HCT116 (cell line): ENCODE results near the gene SYT11. TPM values are rescaled to one million over a fixed set of nuclear protein-coding genes. Genes with fewer than 3 reads are reported as not detected.
A peak's percentile ranks its signal among the peaks of the same experiment; 100 is the strongest.

Experiments
- ATAC-seq: fragments of 200-7000 bp; cut with Tn5 transposase; 2 replicates; pipeline ENCODE4 v1.9.1; 2020; ENCODE audit warnings: mild to moderate bottlenecking, moderate library complexity
- Bru-seq: library from RNA; stranded (reverse); fragments of 400-500 nt; gene quantifications from one replicate; lab custom pipeline; 2021; lab: Mats Ljungman, UMichigan
- BruChase-seq, 2 experiments: library from RNA; stranded (reverse); fragments of 400-500 nt; gene quantifications; one replicate each; lab custom pipeline; 2021; lab: Mats Ljungman, UMichigan
- BruUV-seq: library from RNA; stranded (reverse); fragments of 400-500 nt; replicated peaks from 2 replicates; lab custom pipeline; 2021; lab: Mats Ljungman, UMichigan
- CTCF ChIA-PET: fragments of 300-600 bp; sonication (Branson Sonifier 250); formaldehyde crosslinking; loops from one replicate; lab custom pipeline; 2021; ENCODE audit warnings: antibody characterized with exemption; lab: Charles Lee
- POLR2A ChIA-PET: fragments of 300-600, 350-600 bp; sonication (Branson Sonifier 250); formaldehyde crosslinking; loops from one replicate; lab custom pipeline; 2021; ENCODE audit warnings: antibody characterized with exemption; lab: Charles Lee
- RAD21 ChIA-PET, 2 experiments: fragments of 300-600 bp; sonication (Branson Sonifier 250); formaldehyde crosslinking; loops; one replicate each; lab custom pipeline; 2023; ENCODE audit warnings: low total read pairs in 2 of 2; ENCODE audit not compliant: uncharacterized antibody in 2 of 2, unreplicated experiment in 2 of 2, low non-redundant PET in 1 of 2; lab: Charles Lee
- DNase-seq: peaks from one replicate; pipeline ENCODE4 v3.0.0-alpha.2; 2010; ENCODE audit warnings: low read depth, low spot score
- H2AFZ ChIP-seq: fragments of 200-600 bp; shearing (Covaris generic), sonication (generic); 2 replicates; pipeline ENCODE4 v1.6.1; 2017; ENCODE audit warnings: low read depth, mixed run types, mixed read lengths, antibody characterized with exemption, low read length; ENCODE audit not compliant: poor library complexity, severe bottlenecking
- H3K27ac ChIP-seq: 2 replicates; pipeline ENCODE4 v1.5.1; 2012; ENCODE audit warnings: low read depth, low read length
- H3K27me3 ChIP-seq: fragments of 200-600 bp; sonication (generic); 2 replicates; pipeline ENCODE4 v1.6.1; 2016; ENCODE audit warnings: mixed run types, low read length, mixed read lengths; ENCODE audit not compliant: insufficient read depth
- H3K36me3 ChIP-seq, 2 experiments: fragments of 200-500 bp in 1 of 2; fragments of 200-600 bp in 1 of 2; sonication (Bioruptor generic) in 1 of 2; sonication (generic) in 1 of 2; 2 replicates each; pipeline versions ENCODE4 v1.5.1 to v1.6.1; 2014 to 2016; ENCODE audit warnings: low read length in 2 of 2, inconsistent platforms in 1 of 2, mixed read lengths in 1 of 2, mixed run types in 1 of 2; ENCODE audit not compliant: insufficient read depth in 2 of 2, control insufficient read depth in 1 of 2
- H3K4me1 ChIP-seq, 2 experiments: fragments of 200-600 bp in 1 of 2; sonication (generic) in 1 of 2; 2 replicates each; pipeline versions ENCODE4 v1.5.1 to v1.6.1; 2012 to 2017; ENCODE audit warnings: low read length in 2 of 2, inconsistent platforms in 1 of 2, mild to moderate bottlenecking in 1 of 2, mixed read lengths in 1 of 2, mixed run types in 1 of 2, moderate library complexity in 1 of 2; ENCODE audit not compliant: insufficient read depth in 2 of 2, control insufficient read depth in 1 of 2
- H3K4me2 ChIP-seq: fragments of 200-600 bp; sonication (generic); 2 replicates; pipeline ENCODE4 v1.6.1; 2017; ENCODE audit warnings: mixed run types, low read length, mixed read lengths
- H3K4me3 ChIP-seq, 2 experiments: fragments of 200-600 bp in 1 of 2; sonication (generic) in 1 of 2; replicated peaks in 1 of 2; 2 replicates each; pipeline ENCODE4 v1.5.1; 2011 to 2016; ENCODE audit warnings: low read length in 2 of 2, control low read depth in 1 of 2, low read depth in 1 of 2, mild to moderate bottlenecking in 1 of 2, mixed read lengths in 1 of 2, mixed run types in 1 of 2
- H3K79me2 ChIP-seq: fragments of 200-600 bp; sonication (generic); 2 replicates; pipeline ENCODE4 v1.6.1; 2017; ENCODE audit warnings: mild to moderate bottlenecking, mixed run types, low read length, moderate library complexity, mixed read lengths; ENCODE audit not compliant: insufficient read depth
- H3K9ac ChIP-seq: fragments of 200-600 bp; sonication (generic); 2 replicates; pipeline ENCODE4 v1.6.1; 2016; ENCODE audit warnings: low read length, mixed read lengths
- H3K9me2 ChIP-seq: fragments of 200-600 bp; sonication (generic), shearing (Covaris generic); 2 replicates; pipeline ENCODE4 v1.6.1; 2017; ENCODE audit warnings: mixed run types, mild to moderate bottlenecking, moderate library complexity; ENCODE audit not compliant: insufficient read depth
- H3K9me3 ChIP-seq, 2 experiments: fragments of 200-500 bp in 1 of 2; fragments of 200-600 bp in 1 of 2; sonication (Bioruptor generic) in 1 of 2; sonication (generic) in 1 of 2; 2 replicates each; pipeline ENCODE4 v1.6.1; 2014 to 2017; ENCODE audit warnings: low read length in 2 of 2, mixed read lengths in 2 of 2, inconsistent platforms in 1 of 2, low read depth in 1 of 2, mild to moderate bottlenecking in 1 of 2, mixed run types in 1 of 2, moderate library complexity in 1 of 2; ENCODE audit not compliant: control insufficient read depth in 1 of 2, insufficient read depth in 1 of 2
- H4K20me1 ChIP-seq: fragments of 200-600 bp; sonication (generic), shearing (Covaris generic); 2 replicates; pipeline ENCODE4 v1.6.1; 2017; ENCODE audit warnings: mixed run types, mild to moderate bottlenecking, moderate library complexity; ENCODE audit not compliant: insufficient read depth
- ATF3 ChIP-seq: IDR thresholded peaks from 2 replicates; pipeline ENCODE4 v1.6.1; 2012
- CBX3 ChIP-seq: IDR thresholded peaks from 2 replicates; pipeline ENCODE4 v1.6.1; 2012; ENCODE audit warnings: low read depth
- CEBPB ChIP-seq: IDR thresholded peaks from 2 replicates; pipeline ENCODE4 v1.6.1; 2012; ENCODE audit warnings: low read depth
- EGR1 ChIP-seq: IDR thresholded peaks from 2 replicates; pipeline ENCODE4 v1.6.1; 2012; ENCODE audit warnings: low read depth
- ELF1 ChIP-seq: IDR thresholded peaks from 2 replicates; pipeline ENCODE4 v1.6.1; 2012; ENCODE audit warnings: low read depth, borderline replicate concordance
- EZH2 ChIP-seq: fragments of 200-600 bp; sonication (generic); IDR thresholded peaks from 2 replicates; pipeline ENCODE4 v1.6.1; 2017; ENCODE audit warnings: antibody characterized with exemption, mixed run types
- FOSL1 ChIP-seq: IDR thresholded peaks from 2 replicates; pipeline ENCODE4 v1.6.1; 2012; ENCODE audit warnings: low read depth
- JUND ChIP-seq: IDR thresholded peaks from 2 replicates; pipeline ENCODE4 v1.6.1; 2012
- MAX ChIP-seq: IDR thresholded peaks from 2 replicates; pipeline ENCODE4 v1.6.1; 2012
- POLR2A ChIP-seq: IDR thresholded peaks from 2 replicates; pipeline ENCODE4 v1.7.0; 2011; ENCODE audit warnings: borderline replicate concordance; ENCODE audit not compliant: insufficient read depth, insufficient read length; ENCODE audit errors: extremely low read depth
- POLR2AphosphoS5 ChIP-seq: IDR thresholded peaks from 2 replicates; pipeline ENCODE4 v1.6.1; 2011; ENCODE audit warnings: mild to moderate bottlenecking, low read depth, low read length, moderate library complexity
- REST ChIP-seq: IDR thresholded peaks from 2 replicates; pipeline ENCODE4 v1.6.1; 2012; ENCODE audit warnings: low read depth
- SIN3A ChIP-seq: IDR thresholded peaks from 2 replicates; pipeline ENCODE4 v1.6.1; 2012; ENCODE audit warnings: low read depth
- SP1 ChIP-seq: IDR thresholded peaks from 2 replicates; pipeline ENCODE4 v1.6.1; 2012; ENCODE audit warnings: low read depth
- SRF ChIP-seq: IDR thresholded peaks from 2 replicates; pipeline ENCODE4 v1.6.1; 2012; ENCODE audit warnings: low read depth
- TCF7L2 ChIP-seq: IDR thresholded peaks from 2 replicates; pipeline ENCODE4 v1.7.0; 2011; ENCODE audit warnings: borderline replicate concordance, inconsistent platforms; ENCODE audit not compliant: insufficient read depth, insufficient read length; ENCODE audit errors: extremely low read depth
- YY1 ChIP-seq: IDR thresholded peaks from 2 replicates; pipeline ENCODE4 v1.6.1; 2011; ENCODE audit warnings: low read length, low read depth, moderate library complexity, mild to moderate bottlenecking; ENCODE audit not compliant: insufficient replicate concordance; ENCODE audit errors: extremely low read depth
- ZBTB33 ChIP-seq: IDR thresholded peaks from 2 replicates; pipeline ENCODE4 v1.6.1; 2011; ENCODE audit warnings: mild to moderate bottlenecking, low read length, moderate library complexity; ENCODE audit not compliant: insufficient replicate concordance; ENCODE audit errors: extremely low read depth
- ZFX ChIP-seq: fragments of 450-650 bp; IDR thresholded peaks from 2 replicates; pipeline ENCODE4 v1.6.1; 2017
- ZNF274 ChIP-seq: fragments of 200-500 bp; sonication (Bioruptor generic); IDR thresholded peaks from 2 replicates; pipeline ENCODE4 v1.6.1; 2014; ENCODE audit warnings: mild to moderate bottlenecking, low read depth, low read length, inconsistent platforms
- intact Hi-C: fragments of 100-400 bp; cut with micrococcal nuclease; formaldehyde crosslinking; loops from 2 replicates; pipeline ENCODE4 v1.10.0; 2022
- long read RNA-seq: library from polyadenylated mRNA; unstranded; transcript quantifications from one replicate; pipeline ENCODE4 v2.0.0, GENCODE V29; 2021; ENCODE audit not compliant: unreplicated experiment
- polyA plus RNA-seq: library from polyadenylated mRNA; unstranded; fragments of >200 nt; gene quantifications from 2 replicates; pipeline ENCODE4 v1.2.1, GENCODE V29; 2012; ENCODE audit warnings: missing spikeins
- total RNA-seq: library from RNA; stranded (reverse); gene quantifications from one replicate; pipeline ENCODE4 v1.2.1, GENCODE V29; 2021; ENCODE audit not compliant: unreplicated experiment

Gene SYT11
- total RNA-seq (0.17 TPM), Bru-seq, nascent RNA (percentile 9 among the genes with signal in this experiment), BruChase-seq, experiment 1, labeled RNA remaining after a 6-hour chase (percentile 15 among the genes with signal in this experiment), BruChase-seq, experiment 2, labeled RNA remaining after a 2-hour chase (percentile 11 among the genes with signal in this experiment)
- polyA plus RNA-seq: 0.02 and 0.03 TPM in 2 replicates
- long read RNA-seq: 0 reads

- Histone ChIP-seq H3K9me2 (no peaks in the 10 kb centered on the region), H3K27me3 (peaks cover 9% of the 10 kb centered on the region), H3K9ac (peak within 1 kb of the TSS; percentile 39), H3K4me1 (peaks cover 3 to 21% of the 10 kb centered on the region in 2 experiments; a peak in 3 of 4 replicates), H3K27ac (peak within 1 kb of the TSS; percentile 55), H2AFZ (peak within 1 kb of the TSS; percentile 64), H3K36me3 (0 out of 4 replicates have a peak, but pooled peaks cover 0 to under 1% of the 10 kb centered on the region in 2 experiments), H3K4me2 (peak within 1 kb of the TSS; percentile 76), H3K79me2 (peaks cover 26% of the 10 kb centered on the region), H3K4me3 (peak within 1 kb of the TSS; percentile 66 to 80), H4K20me1 (no peaks in the 10 kb centered on the region), H3K9me3 (no peaks in the 10 kb centered on the region)
- no TSS peak for BruUV-seq
- POLR2A ChIA-PET: interaction anchor here (0.6 to 1.0 kb wide), 3 partner anchors 8 to 124 kb away, joined by 3 to 5 read pairs (median 4); no protein-coding TSS in a partner anchor
- RAD21 ChIA-PET: no interaction called here
- intact Hi-C loops: no loop called here
- DNase-seq (peak; percentile 91), ATAC-seq (peak; percentile 90)
- CTCF ChIA-PET: no interaction called here
- TF ChIP-seq SIN3A (no peak), ZNF274 (no peak), SP1 (no peak; the same call in 1 of the 2 replicates), EGR1 (no peak), REST (no peak), ZBTB33 (no peak), MAX (no peak), YY1 (no peak), POLR2AphosphoS5 (peak; percentile 30; the same call in 1 of the 2 replicates), SRF (no peak), CBX3 (no peak), ELF1 (peak; percentile 87), CEBPB (no peak), TCF7L2 (no peak), EZH2 (no peak), JUND (no peak), ATF3 (no peak), ZFX (no peak), POLR2A (peak; percentile 33), FOSL1 (no peak)
These were observed at the start of gene SYT11 for GRCh38 chr1:155859234-155859829. TSS of gene SYT11 (plus strand) at chr1:155859567. CDS start at chr1:155859762, 195 bp downstream.
